Middle frontal gyrus (tissue), 1 donor: ENCODE data around the gene ZNF682.
"Not testable (repeated sequence)": the region's sequence is repeated elsewhere in the genome, so short reads cannot be mapped to it uniquely, and the experiment has no call there.

ENCODE experiments used
- DNase-seq: peaks from one replicate; pipeline ENCODE4 v3.0.0-alpha.2; 2015; ENCODE audit warnings: low spot score; ENCODE audit errors: extremely low spot score

Gene ZNF682

GRCh38 chr19:20039203-20039723 is at the start of gene ZNF682:
Gene ZNF682 (minus strand): TSS chr19:20039505. CDS start chr19:20039345, 160 bp downstream.
- DNase-seq: peak; percentile 92

GRCh38 chr19:20082876-20083275 is 43.6 kb upstream of the ZNF682 start:
- not testable (repeated sequence) for DNase-seq

DNA sequence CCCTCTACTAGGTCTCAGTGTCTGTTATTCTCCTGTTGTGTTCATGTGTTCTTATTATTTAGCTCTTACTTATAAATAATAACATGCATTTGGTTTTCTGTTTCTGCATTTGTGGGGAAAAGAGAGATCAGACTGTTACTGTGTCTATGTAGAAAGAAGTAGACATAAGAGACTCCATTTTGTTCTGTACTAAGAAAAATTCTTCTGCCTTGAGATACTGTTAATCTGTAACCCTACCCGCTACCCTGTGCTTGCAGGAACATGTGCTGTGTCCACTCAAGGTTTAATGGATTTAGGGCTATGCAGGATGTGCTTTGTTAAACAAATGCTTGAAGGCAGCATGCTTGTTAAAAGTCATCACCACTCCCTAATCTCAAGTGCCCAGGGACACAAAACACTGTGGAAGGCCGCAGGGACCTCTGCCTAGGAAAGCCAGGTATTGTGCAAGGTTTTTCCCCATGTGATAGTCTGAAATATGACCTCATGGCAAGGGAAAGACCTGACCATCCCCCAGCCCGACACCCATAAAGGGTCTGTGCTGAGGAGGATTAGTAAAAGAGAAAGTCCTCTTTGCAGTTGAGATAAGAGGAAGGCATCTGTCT is 43.0 kb upstream of the ZNF682 start:
- not testable (repeated sequence) for DNase-seq

DNA sequence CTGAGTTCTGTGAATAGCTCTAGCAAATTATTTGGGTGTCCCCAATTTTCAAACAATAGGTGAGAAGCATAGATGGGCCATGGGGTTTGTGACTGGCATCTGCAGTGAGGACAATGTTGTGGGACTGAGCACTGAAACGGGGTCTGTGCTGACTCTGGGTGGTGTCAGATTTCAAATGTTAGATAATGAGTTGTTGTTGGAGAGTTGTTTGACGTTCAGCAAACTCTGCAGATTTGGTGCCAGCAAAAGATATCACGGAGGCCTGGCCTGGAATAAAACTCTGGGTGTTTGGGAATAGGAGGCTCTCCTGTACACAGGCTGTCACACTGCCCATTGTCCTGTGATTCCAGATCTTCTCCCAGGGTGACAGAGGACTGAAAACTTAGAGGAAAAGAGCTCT is 41.4 kb upstream of the ZNF682 start:
- DNase-seq: no peak

- DNase-seq: no peak
Observed at GRCh38 chr19:20079476-20079875, 40.2 kb upstream of the ZNF682 start.

DNA sequence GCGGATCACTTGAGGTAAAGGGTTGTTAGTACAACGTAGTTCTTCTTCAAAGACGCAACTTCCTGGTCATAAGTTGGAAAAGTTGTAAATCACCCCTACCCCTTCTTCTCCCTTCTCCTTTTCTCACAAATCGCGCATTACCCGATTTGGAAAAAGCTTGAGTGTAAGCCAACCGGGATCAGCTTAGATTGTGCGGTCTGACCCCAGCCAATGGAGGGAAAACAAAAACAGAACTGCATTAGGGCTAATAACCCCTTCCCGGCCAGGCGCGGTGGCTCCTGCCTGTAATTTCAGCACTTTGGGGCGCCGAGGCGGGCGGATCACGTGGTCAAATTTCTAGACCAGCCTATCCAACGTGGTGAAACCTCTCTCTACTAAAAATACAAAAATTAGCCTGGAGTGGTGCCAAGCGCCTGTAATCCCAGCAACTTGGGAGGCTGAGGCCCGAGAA is 39.3 kb upstream of the ZNF682 start:
- no peak for DNase-seq

GRCh38 chr19:20077791-20078463 is 38.6 kb upstream of the ZNF682 start, which contains the start of gene ZNF90:
Gene ZNF90 (plus strand): TSS chr19:20078000. CDS start chr19:20078133, 133 bp downstream.
- peak; percentile 86 for DNase-seq

DNA sequence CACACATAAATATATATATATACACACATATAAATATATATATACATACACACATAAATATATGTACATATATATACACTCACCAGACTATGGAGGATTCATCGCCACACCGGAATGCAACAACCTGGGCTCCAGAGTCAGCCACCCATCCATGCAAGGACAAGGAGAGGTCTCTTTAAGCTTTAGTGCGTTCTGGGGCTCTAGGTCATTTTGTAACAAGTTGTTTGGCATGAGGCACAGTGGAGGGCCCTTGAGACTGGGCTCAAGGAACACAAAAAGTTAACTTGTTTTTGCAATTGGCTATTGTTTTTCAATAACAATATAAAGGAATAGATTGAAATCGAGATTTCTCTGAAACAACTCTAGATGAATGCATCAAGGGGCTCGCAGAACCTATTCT is 33.6 kb upstream of the ZNF682 start:
- DNase-seq: no peak

- DNase-seq: no peak
Observed at GRCh38 chr19:20070691-20071090, 31.4 kb upstream of the ZNF682 start.

DNA sequence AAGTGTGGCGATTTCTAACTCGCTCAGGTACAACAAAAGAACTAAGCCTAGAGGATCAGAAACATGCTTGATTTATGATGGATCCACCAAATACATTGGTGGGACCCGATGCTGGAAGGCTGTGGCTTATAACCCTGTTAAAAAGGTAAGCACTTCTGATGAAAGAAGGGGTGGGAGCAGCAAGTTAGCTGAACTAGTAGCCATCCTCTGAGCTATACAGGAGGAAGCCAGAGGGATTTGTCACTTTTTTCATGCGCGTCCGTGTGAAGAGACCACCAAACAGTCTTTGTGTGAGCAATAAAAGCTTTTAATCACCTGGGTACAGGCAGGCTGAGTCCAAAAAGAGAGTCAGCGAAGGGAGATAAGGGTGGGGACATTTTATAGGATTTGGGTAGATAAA is 29.3 kb upstream of the ZNF682 start:
- DNase-seq: not testable (repeated sequence)

GRCh38 chr19:20067943-20068342 is 28.6 kb upstream of the ZNF682 start:
- no peak for DNase-seq

GRCh38 chr19:20066861-20067260 is 27.6 kb upstream of the ZNF682 start:
- DNase-seq: no peak

- DNase-seq: no peak
Observed at GRCh38 chr19:20060282-20060681, 21.0 kb upstream of the ZNF682 start.

DNA sequence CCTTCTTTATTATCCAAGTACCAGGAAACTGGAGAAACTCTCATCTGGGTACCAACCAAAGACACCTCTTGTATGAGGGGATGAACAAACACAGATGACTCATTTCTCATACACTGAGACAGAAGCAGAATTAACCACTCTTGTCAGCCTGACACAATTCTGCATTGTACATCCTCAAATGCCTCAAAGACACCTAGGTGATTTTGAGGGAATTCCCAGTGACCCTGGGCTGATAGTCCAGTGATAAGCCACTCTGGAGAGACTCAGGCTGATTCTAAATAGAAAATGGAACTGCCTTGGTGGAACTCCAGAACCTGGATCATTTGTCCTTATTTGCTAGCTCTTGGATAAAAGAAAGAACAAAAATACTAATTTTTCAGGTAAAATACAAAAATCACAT is 19.4 kb upstream of the ZNF682 start:
- DNase-seq: not testable (repeated sequence)

GRCh38 chr19:20051841-20052768 is 12.8 kb upstream of the ZNF682 start:
- peak; percentile 95 for DNase-seq

DNA sequence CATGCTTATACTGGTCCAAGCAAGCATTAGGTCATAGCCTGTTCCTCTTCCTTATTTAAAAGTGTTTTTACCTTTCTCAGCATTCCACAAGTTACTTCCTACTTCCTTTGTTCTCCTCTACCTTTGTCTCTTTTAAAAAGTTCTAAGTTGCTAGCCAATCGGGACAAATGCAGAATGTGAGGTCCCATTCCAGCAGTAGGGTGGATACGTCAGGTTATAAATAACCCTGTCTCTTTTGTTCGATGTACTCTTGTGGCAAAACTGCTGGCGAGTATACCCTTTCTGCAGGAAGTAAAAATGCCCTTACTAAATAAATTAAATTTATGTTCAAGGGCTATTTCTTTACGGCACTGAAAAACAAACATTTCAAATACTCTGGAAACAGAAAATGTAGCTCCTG is 6.4 kb upstream of the ZNF682 start:
- DNase-seq: not testable (repeated sequence)

DNA sequence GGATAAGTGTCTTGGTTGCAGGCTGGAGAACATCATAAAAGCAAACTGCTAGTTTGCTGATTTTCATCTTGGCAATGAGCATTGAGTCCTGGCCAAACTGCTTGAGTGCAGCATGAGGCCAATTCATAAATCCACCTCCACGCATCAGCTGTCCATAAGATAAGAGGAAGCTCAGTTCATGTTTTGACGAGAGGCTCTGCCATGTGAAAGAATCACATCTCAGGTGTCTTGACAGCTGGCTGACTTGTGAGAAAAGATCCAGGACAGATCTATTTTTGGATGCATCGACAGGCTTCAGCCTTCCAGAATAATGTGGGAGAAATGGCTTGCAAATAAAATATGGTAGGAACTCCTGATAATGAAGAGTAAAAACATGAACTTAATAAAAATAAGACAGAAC is 5.4 kb upstream of the ZNF682 start:
- no peak for DNase-seq

DNA sequence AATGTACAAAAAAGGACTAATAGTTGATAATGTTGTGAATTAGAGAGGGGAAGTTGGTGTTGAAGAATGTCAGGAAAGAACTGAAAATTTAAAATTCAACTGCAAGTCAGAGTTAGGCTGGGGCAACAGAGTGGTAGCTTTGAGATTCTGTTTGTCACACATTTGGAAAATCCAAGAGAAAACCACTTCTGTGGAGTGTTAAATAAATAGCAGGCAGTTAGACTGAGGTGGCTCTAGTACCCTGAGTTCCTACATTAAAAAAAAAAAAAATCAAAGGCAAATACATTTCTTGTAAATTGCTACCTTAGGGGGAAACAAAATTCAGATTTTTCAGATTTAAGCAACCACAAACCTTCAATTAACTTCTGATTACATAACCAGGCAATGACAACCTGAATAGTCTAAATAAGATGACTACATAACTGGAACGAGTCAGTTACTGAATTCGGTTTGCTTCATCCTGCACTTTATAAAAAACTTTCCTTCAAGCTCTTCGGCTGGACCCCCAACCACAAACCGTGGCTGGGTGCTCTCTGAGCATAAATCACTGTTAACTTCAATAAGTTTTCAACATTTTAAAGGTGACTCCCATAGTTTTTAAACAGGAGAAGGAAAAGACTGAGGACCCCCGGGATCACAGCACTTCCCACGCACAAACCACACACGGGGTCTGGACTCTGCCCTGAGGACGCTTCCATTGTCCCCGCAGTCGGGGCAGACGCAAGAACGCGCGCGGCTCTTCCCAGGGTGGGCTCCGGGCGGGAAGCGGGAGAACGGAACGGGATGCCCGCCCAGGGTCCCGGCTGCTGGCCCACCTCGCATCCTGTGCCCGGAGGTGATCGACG is 725 bp downstream of the ZNF682 start:
- DNase-seq: no peak

- DNase-seq: no peak
Observed at GRCh38 chr19:20035935-20036334, 3.4 kb downstream of the ZNF682 start.

DNA sequence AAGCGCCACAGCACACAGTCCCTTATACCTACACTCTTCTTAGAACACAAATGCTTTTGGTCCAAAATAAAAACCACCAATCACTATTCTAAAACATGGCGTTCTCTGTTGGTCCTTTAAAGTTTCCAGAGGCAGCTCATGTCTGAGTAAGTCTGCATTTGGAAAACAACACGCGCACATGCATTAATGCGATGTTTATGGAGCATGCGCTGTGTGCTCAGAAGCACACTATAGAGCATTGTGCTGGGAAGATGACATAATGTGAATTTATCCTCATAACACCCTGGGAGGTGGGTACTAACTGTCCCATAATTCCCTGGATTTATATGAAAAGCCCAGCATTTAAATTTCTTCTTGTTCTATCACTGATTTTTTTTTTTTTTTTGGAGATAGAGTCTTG is 10.7 kb downstream of the ZNF682 start:
- DNase-seq: no peak

GRCh38 chr19:20005741-20006140 is 33.6 kb downstream of the ZNF682 start:
- no peak for DNase-seq
